ENCODE data around the gene BCLAF1.

The BCLAF1 gene

GRCh38 chr6:136249811-136250685 lies 39.6 kb downstream of the BCLAF1 start, which contains the start of gene MTFR2:
TSS of gene MTFR2 (minus strand) at chr6:136250311. CDS start at chr6:136249099, 1,212 bp downstream.
- TF ChIP-seq, protein P1, sequence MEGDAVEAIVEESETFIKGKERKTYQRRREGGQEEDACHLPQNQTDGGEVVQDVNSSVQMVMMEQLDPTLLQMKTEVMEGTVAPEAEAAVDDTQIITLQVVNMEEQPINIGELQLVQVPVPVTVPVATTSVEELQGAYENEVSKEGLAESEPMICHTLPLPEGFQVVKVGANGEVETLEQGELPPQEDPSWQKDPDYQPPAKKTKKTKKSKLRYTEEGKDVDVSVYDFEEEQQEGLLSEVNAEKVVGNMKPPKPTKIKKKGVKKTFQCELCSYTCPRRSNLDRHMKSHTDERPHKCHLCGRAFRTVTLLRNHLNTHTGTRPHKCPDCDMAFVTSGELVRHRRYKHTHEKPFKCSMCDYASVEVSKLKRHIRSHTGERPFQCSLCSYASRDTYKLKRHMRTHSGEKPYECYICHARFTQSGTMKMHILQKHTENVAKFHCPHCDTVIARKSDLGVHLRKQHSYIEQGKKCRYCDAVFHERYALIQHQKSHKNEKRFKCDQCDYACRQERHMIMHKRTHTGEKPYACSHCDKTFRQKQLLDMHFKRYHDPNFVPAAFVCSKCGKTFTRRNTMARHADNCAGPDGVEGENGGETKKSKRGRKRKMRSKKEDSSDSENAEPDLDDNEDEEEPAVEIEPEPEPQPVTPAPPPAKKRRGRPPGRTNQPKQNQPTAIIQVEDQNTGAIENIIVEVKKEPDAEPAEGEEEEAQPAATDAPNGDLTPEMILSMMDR (IDR thresholded peaks at IDR 0.05; ENCODE audit: insufficient read depth, missing control alignments), result no peak
- peak; percentile 68 for DNase-seq (ENCODE audit: insufficient read length, low spot score)
- peak; percentile 87 for FAIRE-seq

- TF ChIP-seq, protein P1 (IDR thresholded peaks at IDR 0.05; ENCODE audit: insufficient read depth, missing control alignments), result no peak
- no peak for FAIRE-seq
- no peak for DNase-seq (ENCODE audit: insufficient read length, low spot score)
Observed at GRCh38 chr6:136249336-136249735, 40.3 kb downstream of the BCLAF1 start.

GRCh38 chr6:136244061-136244616 lies 45.5 kb downstream of the BCLAF1 start:
- TF ChIP-seq, protein P1 (IDR thresholded peaks at IDR 0.05; ENCODE audit: insufficient read depth, missing control alignments), result no peak
- FAIRE-seq, result no peak
- no peak for DNase-seq (ENCODE audit: insufficient read length, low spot score)

DNA sequence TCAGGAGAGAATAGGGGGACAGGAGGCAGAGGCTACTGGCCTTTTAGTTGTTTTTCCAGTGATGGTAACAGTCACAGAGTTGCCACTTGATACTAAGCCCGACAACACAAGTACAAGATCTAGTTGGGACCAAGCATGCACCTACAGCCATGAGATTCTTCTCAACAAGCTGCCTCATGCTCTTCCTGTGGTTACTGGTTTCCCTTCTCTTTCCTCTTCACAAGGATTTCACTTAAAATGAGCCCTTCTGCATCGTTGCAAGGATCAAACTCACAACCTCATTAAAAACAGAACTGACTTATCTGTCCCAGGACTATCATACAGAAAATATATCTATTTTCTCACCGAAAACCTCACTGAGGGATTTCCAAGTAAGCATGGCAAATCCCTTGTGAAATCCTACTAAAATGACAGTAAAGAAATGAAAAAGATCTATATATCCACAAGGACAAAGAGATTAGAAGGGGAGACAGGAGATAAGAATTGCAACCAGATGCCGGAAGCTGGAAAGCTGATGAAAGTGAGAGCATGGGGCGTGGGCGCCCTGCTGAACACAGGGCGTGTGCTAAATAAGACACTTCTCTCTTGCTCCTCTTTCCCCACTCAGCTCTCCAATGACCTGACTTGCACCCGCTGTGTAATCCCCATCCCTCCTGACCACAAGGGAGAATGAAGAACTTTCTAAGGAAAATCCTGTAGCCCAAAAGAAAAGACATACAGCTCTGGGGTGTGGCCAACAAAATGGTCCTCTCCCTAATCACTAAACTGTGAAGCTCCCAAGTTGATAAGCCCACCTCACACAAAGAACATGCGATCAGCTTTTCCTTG lies 53.0 kb downstream of the BCLAF1 start:
- no peak for DNase-seq (ENCODE audit: insufficient read length, low spot score)
- TF ChIP-seq, protein P1 (IDR thresholded peaks at IDR 0.05; ENCODE audit: insufficient read depth, missing control alignments), result no peak
- FAIRE-seq, result no peak

GRCh38 chr6:136235233-136235564 lies 54.4 kb downstream of the BCLAF1 start:
- DNase-seq (ENCODE audit: insufficient read length, low spot score) (no peak), FAIRE-seq (no peak)
- TF ChIP-seq, protein P1 (IDR thresholded peaks at IDR 0.05; ENCODE audit: insufficient read depth, missing control alignments), result no peak

DNA sequence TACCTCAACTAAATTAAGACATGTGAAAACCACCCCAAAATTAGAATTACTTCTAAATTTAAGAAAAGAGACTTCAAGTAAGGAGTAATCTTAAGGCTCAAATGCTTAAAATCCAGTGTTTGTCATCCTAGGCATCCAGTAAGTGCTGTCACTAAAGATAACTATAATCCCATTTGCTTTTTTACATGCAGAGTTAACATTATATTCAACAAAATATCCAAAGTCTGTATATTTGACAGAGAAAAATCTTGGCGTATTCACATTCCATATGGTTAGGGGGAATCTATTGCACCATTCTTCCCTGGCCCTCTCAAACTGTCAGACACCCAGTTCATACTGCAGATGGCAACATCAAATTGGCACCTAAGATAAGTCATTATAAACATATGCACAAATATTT lies 56.9 kb downstream of the BCLAF1 start:
- FAIRE-seq, result no peak
- TF ChIP-seq, protein P1 (IDR thresholded peaks at IDR 0.05; ENCODE audit: insufficient read depth, missing control alignments), result no peak
- DNase-seq (ENCODE audit: insufficient read length, low spot score), result no peak
